CD4-positive, CD25-positive, alpha-beta regulatory T cell (primary cell): ENCODE data around the gene IMPG2. TPM values are rescaled to one million over a fixed set of nuclear protein-coding genes. Genes with fewer than 3 reads are reported as not detected.

Source experiments
- ATAC-seq, 2 donors: fragments of 150-1000 bp; cut with Tn5 transposase; one replicate each; pipeline ENCODE4 v1.10.0; 2021; ENCODE audit warnings: low read depth in 2 of 2, moderate number of reproducible peaks in 2 of 2, moderate library complexity in 1 of 2
- DNase-seq, 3 donors: peaks; one replicate each; pipeline versions ENCODE4 v3.0.0 to v3.0.0-alpha.2; 2012 to 2022; ENCODE audit warnings: mixed read lengths in 1 of 3
- H3K27ac ChIP-seq: one replicate; pipeline ENCODE4 v1.7.0; 2013; ENCODE audit warnings: mild to moderate bottlenecking, low read length; ENCODE audit not compliant: insufficient read depth, poor library complexity, severe bottlenecking
- H3K27me3 ChIP-seq: one replicate; pipeline ENCODE4 v1.7.0; 2013; ENCODE audit warnings: low read length; ENCODE audit not compliant: control insufficient read depth, insufficient read depth
- H3K36me3 ChIP-seq: one replicate; pipeline ENCODE4 v1.7.0; 2013; ENCODE audit warnings: mild to moderate bottlenecking, low read length, moderate library complexity; ENCODE audit not compliant: control insufficient read depth, insufficient read depth
- H3K4me1 ChIP-seq: 2 replicates; pipeline ENCODE4 v1.7.0; 2013; ENCODE audit warnings: mild to moderate bottlenecking, low read length; ENCODE audit not compliant: insufficient read depth, control insufficient read depth, poor library complexity, severe bottlenecking
- H3K4me3 ChIP-seq: one replicate; pipeline ENCODE4 v1.7.0; 2013; ENCODE audit warnings: low read depth, mild to moderate bottlenecking, low read length, moderate library complexity
- H3K9me3 ChIP-seq, 2 experiments: 1 replicate in 1 of 2; 2 replicates in 1 of 2; pipeline ENCODE4 v1.7.0; 2013; ENCODE audit warnings: low read length in 2 of 2, mild to moderate bottlenecking in 1 of 2, moderate library complexity in 1 of 2; ENCODE audit not compliant: control insufficient read depth in 2 of 2
- H3K27ac Mint-ChIP-seq, 3 donors: one replicate each; pipeline ENCODE4 v1.8.0; 2020 to 2022; ENCODE audit warnings: mild to moderate bottlenecking in 3 of 3, mixed read lengths in 3 of 3, moderate library complexity in 2 of 3
- H3K27me3 Mint-ChIP-seq: one replicate; pipeline ENCODE4 v1.8.0; 2022; ENCODE audit warnings: mild to moderate bottlenecking, mixed read lengths
- H3K36me3 Mint-ChIP-seq: one replicate; pipeline ENCODE4 v1.8.0; 2020; ENCODE audit warnings: mixed read lengths
- H3K4me1 Mint-ChIP-seq, 4 donors: one replicate each; pipeline ENCODE4 v1.8.0; 2020 to 2022; ENCODE audit warnings: mixed read lengths in 4 of 4, mild to moderate bottlenecking in 1 of 4
- H3K4me3 Mint-ChIP-seq, 4 donors: one replicate each; pipeline ENCODE4 v1.8.0; 2020 to 2022; ENCODE audit warnings: mild to moderate bottlenecking in 4 of 4, mixed read lengths in 4 of 4, moderate library complexity in 3 of 4
- H3K9me3 Mint-ChIP-seq, 7 donors: one replicate each; pipeline ENCODE4 v1.8.0; 2020 to 2022; ENCODE audit warnings: mixed read lengths in 7 of 7, mild to moderate bottlenecking in 3 of 7, moderate library complexity in 2 of 7
- polyA plus RNA-seq, 4 donors: library from polyadenylated mRNA; unstranded; fragments of 300-500 nt; fragmentation: Illumina TruSeq; gene quantifications; one replicate each; pipeline ENCODE4 v1.2.3, GENCODE V29; 2021
- total RNA-seq: library from RNA; stranded (reverse); gene quantifications from one replicate; pipeline ENCODE4 v1.2.3, GENCODE V29; 2022

The IMPG2 gene
- total and polyA plus RNA-seq, 5 donors from 2014 or later = 0.02 to 0.35 TPM; not detected in 3

DNA sequence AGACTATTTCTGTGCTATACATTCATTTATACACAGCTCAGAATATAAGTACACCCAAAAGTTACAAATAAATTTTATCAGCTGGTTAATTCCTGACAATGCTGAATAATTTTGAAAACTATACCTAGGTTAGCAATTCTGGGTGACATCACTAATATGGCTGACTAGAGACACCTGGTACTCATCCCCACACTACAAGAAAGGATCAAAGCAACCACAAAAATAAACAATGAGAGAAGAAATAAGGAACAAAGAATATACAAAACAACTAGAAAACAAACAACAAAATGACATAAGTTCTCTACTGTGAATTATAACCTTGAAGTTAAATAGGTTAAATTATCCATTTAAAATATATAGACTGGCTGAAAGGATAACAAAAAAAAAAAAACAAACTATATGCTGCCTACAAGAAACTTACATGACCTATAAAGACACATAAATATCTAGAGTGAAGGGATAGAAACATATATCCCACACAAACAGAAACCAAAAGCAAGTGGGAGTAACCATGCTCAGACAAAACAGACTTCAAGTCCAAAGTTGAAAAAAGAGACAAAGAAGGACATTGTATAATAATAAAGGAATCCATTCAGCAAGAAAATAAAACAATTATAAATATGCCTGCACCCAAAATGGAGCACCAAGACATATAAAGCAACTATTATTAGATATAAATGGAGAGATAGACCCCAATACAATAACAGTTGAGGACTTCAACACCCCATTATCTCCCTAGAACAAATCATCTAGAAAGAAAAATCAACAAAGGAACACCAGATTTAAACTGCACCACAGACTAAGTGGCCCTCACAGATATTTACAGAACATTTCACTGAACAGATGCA, 57.8 kb downstream of the IMPG2 start:
- Histone ChIP-seq H3K9me3 (no peaks in the 10 kb centered on the region), H3K27me3 (no peaks in the 10 kb centered on the region), H3K36me3 (no peaks in the 10 kb centered on the region), H3K27ac (no peak overlapping the region), H3K4me3 (no peak overlapping the region), H3K4me1 (no peaks in the 10 kb centered on the region)
- Mint-ChIP-seq H3K27ac (no peak overlapping the region), H3K4me3 (no peak overlapping the region), H3K27me3 (peaks cover 5% of the 10 kb centered on the region), H3K36me3 (peaks cover 3% of the 10 kb centered on the region), H3K9me3 (peaks cover 0 to 2% (median 0%) of the 10 kb centered on the region in 7 donors), H3K4me1 (no peaks in the 10 kb centered on the region)
- no peak for DNase-seq
- no peak for ATAC-seq

DNA sequence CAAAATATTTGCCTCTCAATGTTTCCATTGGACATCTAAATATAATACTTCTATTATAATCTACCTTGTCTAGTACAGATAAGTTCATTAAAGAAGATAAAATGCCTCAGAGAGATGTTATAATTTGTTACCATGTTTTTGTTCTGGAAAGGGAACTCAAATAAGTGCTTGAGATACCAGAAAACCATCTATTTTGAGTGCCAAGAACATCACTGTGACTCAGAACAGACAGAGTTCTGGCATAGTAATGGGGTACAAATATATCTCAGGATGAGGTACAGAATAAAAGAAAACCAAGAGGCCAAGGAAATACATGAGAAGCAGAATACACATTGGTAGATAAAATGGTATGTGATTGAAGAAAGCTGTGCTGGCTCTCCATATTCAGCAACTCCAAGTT, 58.9 kb downstream of the IMPG2 start:
- no peaks in the 10 kb centered on the region for H3K4me1 Mint-ChIP-seq
- no peaks in the 10 kb centered on the region for H3K36me3 ChIP-seq
- no peaks in the 10 kb centered on the region for H3K9me3 ChIP-seq
- no peak overlapping the region for H3K4me3 ChIP-seq
- no peaks in the 10 kb centered on the region for H3K27me3 ChIP-seq
- no peak overlapping the region for H3K4me3 Mint-ChIP-seq
- H3K4me1 ChIP-seq = no peaks in the 10 kb centered on the region
- peaks cover 3% of the 10 kb centered on the region for H3K36me3 Mint-ChIP-seq
- peaks cover 5% of the 10 kb centered on the region for H3K27me3 Mint-ChIP-seq
- H3K27ac ChIP-seq = no peak overlapping the region
- no peak for DNase-seq
- ATAC-seq = no peak
- no peak overlapping the region for H3K27ac Mint-ChIP-seq
- peaks cover 0 to 2% (median 0%) of the 10 kb centered on the region in 7 donors for H3K9me3 Mint-ChIP-seq

DNA sequence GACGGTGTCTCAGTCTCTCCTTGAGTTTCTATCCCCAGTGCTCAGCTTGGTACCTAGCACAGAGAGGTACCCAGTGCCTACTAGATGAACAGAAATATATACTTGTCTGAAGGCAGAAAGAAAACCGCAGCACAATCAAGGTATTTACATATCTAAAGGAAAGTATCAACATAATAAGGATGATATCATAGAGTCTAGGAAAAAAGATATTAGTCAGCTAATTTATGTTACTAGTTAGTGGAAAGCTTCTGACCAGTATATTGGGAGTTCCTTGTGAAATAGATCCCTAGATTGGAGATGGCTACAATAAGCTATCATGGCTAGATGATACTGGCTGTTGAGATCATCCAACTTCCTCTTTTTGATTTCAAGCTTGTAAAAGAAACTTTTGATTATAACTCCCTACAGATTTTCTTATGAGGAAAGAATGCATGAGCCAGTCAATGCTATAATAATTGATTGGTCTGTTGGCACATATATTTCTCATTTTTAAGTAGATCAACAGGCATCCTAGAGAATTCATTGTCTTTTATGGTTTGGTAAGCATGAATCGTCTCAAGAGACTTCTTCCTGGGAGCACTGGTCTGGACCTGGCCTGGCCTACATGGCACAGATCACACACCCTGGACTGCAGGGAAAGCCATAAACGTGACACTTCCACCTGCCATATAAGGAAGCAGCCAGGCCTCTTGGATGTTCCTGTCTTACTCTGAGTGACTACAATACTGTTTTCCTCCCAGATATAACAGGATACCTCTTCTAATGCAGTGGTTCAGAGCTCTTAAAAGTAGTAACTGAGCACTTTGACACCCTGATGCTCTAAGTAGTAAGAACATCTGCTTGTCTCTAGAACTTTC, 60.7 kb downstream of the IMPG2 start:
- Histone ChIP-seq H3K36me3 (no peaks in the 10 kb centered on the region), H3K27ac (no peak overlapping the region), H3K4me3 (no peak overlapping the region), H3K27me3 (no peaks in the 10 kb centered on the region), H3K9me3 (no peaks in the 10 kb centered on the region), H3K4me1 (no peaks in the 10 kb centered on the region)
- no peak overlapping the region for H3K4me3 Mint-ChIP-seq
- no peaks in the 10 kb centered on the region for H3K4me1 Mint-ChIP-seq
- DNase-seq (no peak), ATAC-seq (no peak)
- H3K36me3 Mint-ChIP-seq = peaks cover 7% of the 10 kb centered on the region
- H3K27ac Mint-ChIP-seq = no peak overlapping the region
- H3K9me3 Mint-ChIP-seq = peaks cover 0 to 3% (median 0%) of the 10 kb centered on the region in 7 donors
- H3K27me3 Mint-ChIP-seq = no peaks in the 10 kb centered on the region

DNA sequence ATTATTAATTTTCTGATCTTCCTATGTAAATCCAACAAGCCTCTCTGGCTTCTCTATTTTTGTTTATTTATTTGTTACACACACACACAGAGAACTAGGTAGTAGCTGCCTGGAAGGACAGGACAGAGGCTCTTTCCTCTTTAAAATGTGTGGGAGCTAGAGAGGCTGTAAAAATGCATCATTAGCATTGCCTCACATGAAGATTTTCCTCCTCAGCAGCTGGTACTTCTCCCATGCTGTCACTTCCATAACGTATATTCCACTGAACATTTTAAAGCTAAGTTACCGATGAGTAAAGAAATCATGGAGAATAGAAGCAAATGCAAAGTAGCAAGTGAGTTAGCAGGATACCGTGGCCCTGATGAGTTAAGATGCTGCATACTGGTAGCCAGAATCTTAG, 63.9 kb downstream of the IMPG2 start:
- peaks cover 0 to 2% (median 0%) of the 10 kb centered on the region in 7 donors for H3K9me3 Mint-ChIP-seq
- H3K4me1 Mint-ChIP-seq = peaks cover 0 to 3% (median 0%) of the 10 kb centered on the region in 4 donors

DNA sequence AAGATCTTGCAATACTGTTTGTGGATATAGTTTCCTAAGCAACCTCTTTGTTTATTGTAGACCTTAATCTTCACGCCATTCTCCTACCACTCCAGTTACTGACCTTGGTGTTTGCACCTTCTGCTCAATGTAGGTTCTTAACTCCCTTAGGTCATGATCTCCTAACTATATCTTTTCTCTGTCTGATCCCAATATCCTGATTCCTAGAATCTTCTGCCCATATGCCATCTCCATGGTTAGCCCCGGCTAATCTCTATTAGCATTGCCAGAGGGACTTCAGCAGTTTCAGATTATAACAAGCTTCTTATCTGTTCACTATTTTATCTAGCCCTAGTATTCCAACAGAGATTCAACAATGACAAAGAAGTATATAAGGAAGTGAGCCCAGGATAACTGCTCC, 64.9 kb downstream of the IMPG2 start:
- no peak overlapping the region for H3K4me3 ChIP-seq
- Mint-ChIP-seq H3K27me3 (no peaks in the 10 kb centered on the region), H3K4me1 (peaks cover 0 to 3% (median 0%) of the 10 kb centered on the region in 4 donors), H3K36me3 (peaks cover 7% of the 10 kb centered on the region), H3K4me3 (no peak overlapping the region), H3K27ac (no peak overlapping the region), H3K9me3 (peaks cover 0 to 2% (median 0%) of the 10 kb centered on the region in 7 donors)
- H3K27ac ChIP-seq = no peak overlapping the region
- no peak for ATAC-seq
- H3K27me3 ChIP-seq = no peaks in the 10 kb centered on the region
- no peaks in the 10 kb centered on the region for H3K9me3 ChIP-seq
- H3K36me3 ChIP-seq = no peaks in the 10 kb centered on the region
- no peak for DNase-seq
- H3K4me1 ChIP-seq = no peaks in the 10 kb centered on the region

More for the DNA sequence above, 63.9 kb downstream of the IMPG2 start:
- Histone ChIP-seq H3K36me3 (no peaks in the 10 kb centered on the region), H3K4me3 (no peak overlapping the region), H3K9me3 (no peaks in the 10 kb centered on the region), H3K27ac (no peak overlapping the region), H3K27me3 (no peaks in the 10 kb centered on the region), H3K4me1 (no peaks in the 10 kb centered on the region)
- Mint-ChIP-seq H3K27me3 (no peaks in the 10 kb centered on the region), H3K4me3 (no peak overlapping the region), H3K27ac (no peak overlapping the region), H3K36me3 (peaks cover 7% of the 10 kb centered on the region)
- ATAC-seq (no peak), DNase-seq (no peak)

DNA sequence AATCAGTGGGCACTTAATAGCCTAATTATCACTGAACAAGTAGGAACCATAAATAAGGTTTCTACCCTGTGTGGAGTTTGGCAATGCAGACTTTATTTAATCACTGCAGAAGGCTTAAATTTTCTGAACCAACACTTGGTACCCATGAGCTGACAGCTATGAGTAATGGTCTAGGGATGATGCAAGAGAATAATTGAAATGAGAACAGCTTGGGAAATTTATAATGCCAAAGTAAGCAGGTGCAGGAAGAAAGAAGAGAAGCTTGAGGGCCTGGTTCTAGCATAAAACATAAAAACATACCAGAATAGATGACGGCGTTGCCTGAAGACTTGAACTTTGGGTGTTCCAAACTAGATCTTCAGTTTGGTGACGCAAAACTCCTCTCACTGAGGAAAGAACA, 67.0 kb downstream of the IMPG2 start:
- H3K4me3 Mint-ChIP-seq = no peak overlapping the region
- peaks cover 0 to 3% (median 0%) of the 10 kb centered on the region in 4 donors for H3K4me1 Mint-ChIP-seq
- H3K27ac Mint-ChIP-seq = no peak overlapping the region
- Histone ChIP-seq H3K27me3 (no peaks in the 10 kb centered on the region), H3K4me3 (no peak overlapping the region), H3K36me3 (no peaks in the 10 kb centered on the region), H3K27ac (no peak overlapping the region), H3K4me1 (no peaks in the 10 kb centered on the region), H3K9me3 (no peaks in the 10 kb centered on the region)
- ATAC-seq = no peak
- H3K27me3 Mint-ChIP-seq = no peaks in the 10 kb centered on the region
- no peak for DNase-seq
- peaks cover 12% of the 10 kb centered on the region for H3K36me3 Mint-ChIP-seq
- H3K9me3 Mint-ChIP-seq = peaks cover 0 to 2% (median 0%) of the 10 kb centered on the region in 7 donors

DNA sequence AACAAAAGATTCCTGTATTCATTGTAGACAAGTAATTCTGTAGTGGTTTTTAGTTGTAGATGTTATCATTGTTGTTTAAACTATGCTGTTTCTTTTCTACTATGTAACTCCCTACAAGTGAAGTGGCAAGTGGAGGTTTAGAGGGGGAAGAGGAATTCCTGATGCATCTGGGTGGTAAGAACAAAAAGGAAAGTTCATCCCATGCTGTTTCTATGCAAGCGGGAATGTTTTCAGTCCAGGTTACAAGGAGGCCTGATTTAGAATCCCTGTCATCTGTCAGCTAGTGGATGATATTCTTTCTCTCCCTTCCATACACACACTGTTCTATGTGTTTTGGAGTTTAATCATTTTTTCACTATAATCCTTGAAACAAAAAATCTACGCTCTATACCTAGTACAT, 67.4 kb downstream of the IMPG2 start:
- peaks cover 12% of the 10 kb centered on the region for H3K36me3 Mint-ChIP-seq

More for the DNA sequence above, 67.4 kb downstream of the IMPG2 start:
- H3K4me1 ChIP-seq = no peaks in the 10 kb centered on the region
- Mint-ChIP-seq H3K27ac (no peak overlapping the region), H3K4me1 (peaks cover 0 to 3% (median 0%) of the 10 kb centered on the region in 4 donors), H3K4me3 (no peak overlapping the region), H3K9me3 (peaks cover 0 to 5% (median 0%) of the 10 kb centered on the region in 7 donors), H3K27me3 (no peaks in the 10 kb centered on the region)
- no peak overlapping the region for H3K27ac ChIP-seq
- no peak for DNase-seq
- H3K27me3 ChIP-seq = no peaks in the 10 kb centered on the region
- H3K4me3 ChIP-seq = no peak overlapping the region
- no peak for ATAC-seq
- no peaks in the 10 kb centered on the region for H3K36me3 ChIP-seq
- no peaks in the 10 kb centered on the region for H3K9me3 ChIP-seq
